DMS53 treated with DMSO at 0.1 percent for 48 hours (cell line): ENCODE measurements around the gene SULT2B1.
"Not testable (repeated sequence)": the region's sequence is repeated elsewhere in the genome, so short reads cannot be mapped to it uniquely, and the experiment has no call there.

Experiments
- DNase-seq: peaks from one replicate; lab custom pipeline; 2025; ENCODE audit not compliant: unreplicated experiment; lab: John Stamatoyannopoulos, UW

Gene SULT2B1

DNA sequence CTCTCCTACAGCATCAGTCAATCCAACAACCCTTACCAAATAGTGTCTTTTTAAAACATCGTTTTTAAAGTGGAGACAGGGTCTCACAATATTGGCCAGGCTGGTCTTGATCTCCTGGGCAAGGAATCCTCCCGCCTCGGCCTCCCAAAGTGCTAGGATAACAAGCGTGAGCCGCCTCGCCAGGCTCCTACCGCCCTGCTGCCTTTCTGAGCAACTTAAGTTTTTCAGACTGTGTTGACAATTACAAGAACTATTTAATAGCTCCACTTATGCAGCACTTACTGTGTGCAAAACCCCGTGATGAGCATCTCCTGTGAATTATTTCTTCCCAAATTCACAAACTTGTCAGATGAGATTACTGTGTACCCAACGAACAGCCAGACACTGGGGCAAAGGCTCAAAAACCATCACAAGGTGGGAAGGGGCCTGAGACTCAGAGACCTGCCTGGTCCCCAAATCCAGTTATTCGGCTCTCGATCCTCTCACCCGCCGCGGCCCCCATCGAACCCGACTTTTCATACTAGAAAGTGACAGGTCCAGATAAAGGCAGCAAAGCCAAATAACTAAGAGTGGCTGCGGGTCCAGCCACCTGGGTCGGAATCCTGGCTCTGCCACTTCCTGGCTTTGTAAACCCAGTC lies 66.4 kb downstream of the SULT2B1 start:
- DNase-seq: no peak

DNA sequence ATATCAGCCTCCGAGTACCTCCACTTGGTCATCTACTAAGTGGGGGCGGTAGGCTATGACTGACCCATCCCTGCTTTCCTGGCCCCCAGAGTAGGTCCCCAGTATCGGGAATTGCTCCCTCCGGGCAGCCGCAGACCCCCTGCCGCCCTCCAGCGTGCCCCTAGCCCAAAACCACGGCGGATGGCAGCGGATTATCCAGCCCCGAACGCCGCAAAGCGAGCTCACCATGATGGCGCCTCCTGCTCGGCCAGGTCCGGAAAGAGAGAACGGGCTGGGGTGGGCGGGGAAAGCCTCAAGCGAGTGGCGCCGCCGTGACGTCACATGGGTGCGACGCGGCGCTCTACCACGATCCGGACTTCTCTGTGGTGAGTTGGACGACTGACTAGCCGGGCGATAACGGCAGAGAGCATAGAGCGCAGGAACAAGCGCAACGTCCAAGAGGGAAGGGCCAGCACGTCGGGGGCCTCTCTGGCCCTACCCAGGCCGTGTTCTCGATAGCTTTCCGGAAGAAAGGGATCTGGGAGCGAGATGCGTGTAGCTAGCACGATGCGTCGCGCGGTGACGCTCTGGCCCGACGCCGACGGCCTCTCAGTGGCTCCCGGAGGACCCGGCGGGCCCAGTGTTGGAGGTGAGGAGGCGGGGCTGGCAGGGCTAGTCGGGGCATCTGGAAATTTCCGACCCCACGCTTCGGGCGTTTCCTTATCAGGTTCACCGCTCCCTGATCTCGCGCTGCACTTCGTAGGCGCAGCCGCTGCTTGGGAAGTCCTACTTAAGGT lies 67.1 kb downstream of the SULT2B1 start, which contains the start of the genes RPL18 and SPHK2:
TSS of gene RPL18 (minus strand) at position 263 of the 776 bp plus-strand sequence. CDS start at position 228, 35 bp downstream.
TSS of gene SPHK2 (plus strand) at position 591 of the 776 bp plus-strand sequence. CDS start 1,009 bp downstream, outside the sequence.
- DNase-seq: peak; percentile 99

DNA sequence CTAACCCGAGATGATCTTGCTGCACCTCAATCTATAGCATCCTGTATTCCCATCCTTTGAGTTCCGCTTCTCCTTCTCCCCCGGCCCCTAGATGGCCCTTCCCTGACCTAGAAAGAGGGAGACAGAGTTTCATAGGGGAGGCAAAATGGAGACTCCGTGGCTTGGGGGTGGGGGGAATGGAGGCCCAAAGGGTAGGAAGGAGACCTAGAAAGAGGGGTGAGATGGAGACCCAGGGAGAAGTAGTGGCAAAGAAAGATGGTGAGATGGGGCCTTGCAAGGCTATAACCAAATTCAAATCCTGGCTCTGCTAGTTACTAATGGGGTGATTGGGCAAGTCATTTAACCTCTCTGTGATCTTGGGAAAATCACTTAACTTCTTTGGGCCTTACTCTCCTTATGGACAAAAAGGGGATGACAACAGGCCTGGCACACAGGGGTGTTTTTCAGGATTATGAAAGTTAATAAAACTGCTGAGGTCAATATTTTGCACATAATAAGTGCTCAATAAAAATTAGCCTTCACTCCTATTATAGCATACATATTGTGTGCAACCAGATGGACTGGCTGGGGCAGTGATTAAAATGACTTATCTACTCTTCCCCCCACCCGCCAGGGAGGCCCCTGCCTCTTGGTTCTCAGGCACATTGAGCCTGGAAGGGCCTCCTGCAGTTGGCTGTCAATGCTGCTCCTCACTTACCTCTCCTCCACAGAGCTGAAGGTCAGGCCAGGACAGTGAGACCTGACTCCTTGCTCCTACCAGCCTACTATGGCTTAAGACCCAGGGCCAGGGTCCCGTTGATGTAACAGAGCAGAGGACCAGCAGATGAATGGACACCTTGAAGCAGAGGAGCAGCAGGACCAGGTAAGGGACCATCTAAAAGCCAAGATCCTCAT lies 68.0 kb downstream of the SULT2B1 start:
- no peak for DNase-seq

DNA sequence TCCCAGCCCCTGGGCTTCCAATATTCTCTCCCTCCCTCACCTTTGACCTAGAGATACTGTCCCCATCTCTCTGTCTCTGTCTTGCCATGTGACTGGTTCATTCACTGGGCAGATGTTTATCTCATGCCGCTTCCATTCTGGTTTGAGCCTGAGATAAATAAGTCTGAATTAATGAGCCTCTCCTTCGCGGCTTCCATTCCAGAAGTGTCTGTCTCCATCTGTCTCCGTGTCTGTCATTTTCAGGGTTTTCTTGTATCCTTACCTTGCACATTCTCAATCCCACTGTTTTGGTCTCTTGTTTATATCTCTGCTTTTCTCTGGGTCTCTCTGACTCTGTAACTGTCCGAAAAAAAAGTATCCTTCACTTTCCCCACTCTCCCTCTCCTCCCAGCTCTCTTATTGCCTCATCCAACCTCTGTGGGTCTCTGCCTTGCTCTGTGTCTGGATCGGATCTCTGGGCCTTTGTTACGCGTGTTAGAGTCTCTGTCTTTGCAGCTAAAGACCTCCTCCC lies 71.6 kb downstream of the SULT2B1 start:
- no peak for DNase-seq

DNA sequence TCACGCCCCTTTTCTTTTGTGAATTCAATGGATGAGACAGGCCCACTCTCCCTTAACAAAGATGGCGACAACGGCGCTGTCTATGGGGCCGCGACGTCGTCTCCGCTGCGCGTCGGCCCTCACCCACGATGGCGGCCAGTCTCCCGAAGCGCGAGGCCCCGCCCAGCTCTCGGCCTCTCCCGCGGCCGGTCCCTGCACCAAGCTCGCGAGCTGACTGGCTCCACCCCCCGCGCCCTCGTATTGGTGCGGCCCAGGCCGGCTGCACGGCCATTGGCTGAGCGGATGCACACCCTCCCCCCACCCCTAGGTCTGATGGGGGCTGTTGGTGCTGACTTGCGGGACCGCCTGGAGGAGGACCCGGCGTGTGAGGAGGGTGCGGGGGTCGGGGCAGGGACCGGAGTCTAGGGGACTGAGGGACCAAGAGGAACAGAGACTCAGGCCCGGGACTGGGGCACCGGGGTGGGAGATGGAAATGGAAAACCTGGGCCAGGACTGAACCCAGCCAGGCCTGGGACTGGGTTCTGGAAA lies 72.2 kb downstream of the SULT2B1 start:
- peak; percentile 96 for DNase-seq

DNA sequence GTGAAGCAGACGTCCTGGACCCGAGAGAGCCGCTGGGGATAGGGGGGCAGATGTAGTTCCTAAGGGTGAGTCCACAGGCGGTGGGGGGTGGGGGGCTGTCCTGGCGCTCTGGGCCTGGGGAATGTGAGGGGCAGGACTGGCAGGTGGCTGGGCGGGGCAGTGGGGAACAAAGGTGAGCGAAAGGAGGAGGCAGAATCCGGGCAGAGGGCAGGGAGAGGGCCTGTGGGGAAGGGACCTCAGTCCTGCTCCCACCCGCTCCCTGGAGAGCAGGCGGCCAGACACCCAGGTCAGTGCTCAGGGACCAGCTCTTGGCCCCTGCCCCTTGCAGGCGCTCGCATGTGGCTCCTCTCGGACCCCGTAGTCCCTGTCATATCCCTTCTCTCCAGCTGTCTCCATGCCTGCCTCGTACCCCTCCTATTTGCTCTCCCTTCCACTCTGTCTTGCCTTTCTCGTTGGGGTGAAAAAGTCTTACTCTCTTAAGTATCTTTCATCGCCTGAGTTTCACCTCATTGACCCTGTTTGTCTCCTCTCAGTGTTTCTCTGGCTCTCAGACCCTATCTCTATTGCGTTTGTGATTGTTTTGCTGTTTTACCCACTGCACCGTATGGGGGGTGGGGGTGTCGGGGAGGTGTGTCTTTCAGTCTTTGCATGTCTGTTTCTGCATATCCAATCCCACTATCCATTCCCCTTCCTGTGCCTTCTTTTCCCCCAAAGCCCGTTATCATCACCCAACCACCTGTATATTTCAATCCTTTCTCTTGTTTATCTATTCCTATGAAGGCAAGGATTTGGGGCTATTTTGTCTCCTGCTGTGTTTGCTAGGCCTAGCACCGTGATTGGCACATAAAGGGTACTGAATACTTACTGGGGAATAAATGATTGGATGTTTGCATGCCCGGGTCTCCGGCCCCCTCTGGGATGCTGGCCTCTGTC lies 73.1 kb downstream of the SULT2B1 start:
- no peak for DNase-seq

DNA sequence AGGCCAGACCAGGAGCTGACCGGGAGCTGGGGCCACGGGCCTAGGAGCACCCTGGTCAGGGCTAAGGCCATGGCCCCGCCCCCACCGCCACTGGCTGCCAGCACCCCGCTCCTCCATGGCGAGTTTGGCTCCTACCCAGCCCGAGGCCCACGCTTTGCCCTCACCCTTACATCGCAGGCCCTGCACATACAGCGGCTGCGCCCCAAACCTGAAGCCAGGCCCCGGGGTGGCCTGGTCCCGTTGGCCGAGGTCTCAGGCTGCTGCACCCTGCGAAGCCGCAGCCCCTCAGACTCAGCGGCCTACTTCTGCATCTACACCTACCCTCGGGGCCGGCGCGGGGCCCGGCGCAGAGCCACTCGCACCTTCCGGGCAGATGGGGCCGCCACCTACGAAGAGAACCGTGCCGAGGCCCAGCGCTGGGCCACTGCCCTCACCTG lies 73.9 kb downstream of the SULT2B1 start:
- DNase-seq: no peak

DNA sequence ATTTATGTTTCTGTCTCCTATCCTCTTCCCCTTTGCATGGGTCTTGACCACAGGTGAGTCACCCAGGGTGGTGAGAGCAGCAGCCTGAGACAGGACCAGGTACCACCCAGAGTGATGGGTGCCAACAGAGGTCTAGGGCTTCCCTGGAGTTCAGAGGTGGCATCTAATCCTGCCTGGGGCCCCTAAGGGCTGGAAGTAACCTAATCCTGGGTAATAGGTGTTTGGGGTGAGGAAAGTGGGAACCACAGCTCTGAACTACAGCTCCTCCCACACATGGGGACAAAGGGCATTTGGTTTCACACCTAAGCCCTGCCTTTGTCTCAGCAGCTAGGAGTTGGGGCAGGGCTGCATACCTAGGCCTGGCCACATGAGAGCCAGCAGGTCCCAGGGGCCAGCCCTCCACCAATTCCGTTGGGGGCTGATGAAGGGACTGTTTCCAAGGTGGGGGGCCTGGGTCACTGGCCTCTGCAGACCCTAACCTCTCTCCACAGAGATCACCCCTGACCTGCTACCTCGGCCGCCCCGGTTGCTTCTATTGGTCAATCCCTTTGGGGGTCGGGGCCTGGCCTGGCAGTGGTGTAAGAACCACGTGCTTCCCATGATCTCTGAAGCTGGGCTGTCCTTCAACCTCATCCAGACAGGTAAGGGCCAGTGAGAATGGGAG lies 75.4 kb downstream of the SULT2B1 start:
- DNase-seq: no peak

DNA sequence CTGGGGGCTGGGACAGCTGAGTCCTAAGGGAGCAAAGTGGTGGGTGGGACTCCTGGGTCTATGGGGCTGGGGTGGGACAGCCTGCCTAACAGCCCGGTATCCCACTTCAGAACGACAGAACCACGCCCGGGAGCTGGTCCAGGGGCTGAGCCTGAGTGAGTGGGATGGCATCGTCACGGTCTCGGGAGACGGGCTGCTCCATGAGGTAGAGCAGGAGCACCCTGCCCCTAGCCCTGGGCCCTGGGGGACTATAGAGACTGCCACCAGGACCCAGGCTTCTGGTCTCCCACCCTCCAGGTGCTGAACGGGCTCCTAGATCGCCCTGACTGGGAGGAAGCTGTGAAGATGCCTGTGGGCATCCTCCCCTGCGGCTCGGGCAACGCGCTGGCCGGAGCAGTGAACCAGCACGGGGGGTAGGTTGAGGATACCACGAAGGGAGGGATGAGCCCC lies 75.9 kb downstream of the SULT2B1 start:
- no peak for DNase-seq

DNA sequence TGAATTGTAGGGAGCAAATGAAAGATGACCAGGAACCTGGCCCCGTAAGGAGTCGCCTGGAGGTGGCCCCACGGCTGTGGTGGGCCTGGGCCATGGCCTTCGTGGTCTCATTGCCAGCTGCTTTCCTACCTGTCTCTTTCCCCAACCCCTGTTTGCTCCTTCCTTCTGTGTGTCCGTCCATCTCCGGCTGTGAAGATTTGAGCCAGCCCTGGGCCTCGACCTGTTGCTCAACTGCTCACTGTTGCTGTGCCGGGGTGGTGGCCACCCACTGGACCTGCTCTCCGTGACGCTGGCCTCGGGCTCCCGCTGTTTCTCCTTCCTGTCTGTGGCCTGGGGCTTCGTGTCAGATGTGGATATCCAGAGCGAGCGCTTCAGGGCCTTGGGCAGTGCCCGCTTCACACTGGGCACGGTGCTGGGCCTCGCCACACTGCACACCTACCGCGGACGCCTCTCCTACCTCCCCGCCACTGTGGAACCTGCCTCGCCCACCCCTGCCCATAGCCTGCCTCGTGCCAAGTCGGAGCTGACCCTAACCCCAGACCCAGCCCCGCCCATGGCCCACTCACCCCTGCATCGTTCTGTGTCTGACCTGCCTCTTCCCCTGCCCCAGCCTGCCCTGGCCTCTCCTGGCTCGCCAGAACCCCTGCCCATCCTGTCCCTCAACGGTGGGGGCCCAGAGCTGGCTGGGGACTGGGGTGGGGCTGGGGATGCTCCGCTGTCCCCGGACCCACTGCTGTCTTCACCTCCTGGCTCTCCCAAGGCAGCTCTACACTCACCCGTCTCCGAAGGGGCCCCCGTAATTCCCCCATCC lies 76.7 kb downstream of the SULT2B1 start:
- no peak for DNase-seq

DNA sequence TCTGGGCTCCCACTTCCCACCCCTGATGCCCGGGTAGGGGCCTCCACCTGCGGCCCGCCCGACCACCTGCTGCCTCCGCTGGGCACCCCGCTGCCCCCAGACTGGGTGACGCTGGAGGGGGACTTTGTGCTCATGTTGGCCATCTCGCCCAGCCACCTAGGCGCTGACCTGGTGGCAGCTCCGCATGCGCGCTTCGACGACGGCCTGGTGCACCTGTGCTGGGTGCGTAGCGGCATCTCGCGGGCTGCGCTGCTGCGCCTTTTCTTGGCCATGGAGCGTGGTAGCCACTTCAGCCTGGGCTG lies 77.3 kb downstream of the SULT2B1 start:
- DNase-seq: no peak

DNA sequence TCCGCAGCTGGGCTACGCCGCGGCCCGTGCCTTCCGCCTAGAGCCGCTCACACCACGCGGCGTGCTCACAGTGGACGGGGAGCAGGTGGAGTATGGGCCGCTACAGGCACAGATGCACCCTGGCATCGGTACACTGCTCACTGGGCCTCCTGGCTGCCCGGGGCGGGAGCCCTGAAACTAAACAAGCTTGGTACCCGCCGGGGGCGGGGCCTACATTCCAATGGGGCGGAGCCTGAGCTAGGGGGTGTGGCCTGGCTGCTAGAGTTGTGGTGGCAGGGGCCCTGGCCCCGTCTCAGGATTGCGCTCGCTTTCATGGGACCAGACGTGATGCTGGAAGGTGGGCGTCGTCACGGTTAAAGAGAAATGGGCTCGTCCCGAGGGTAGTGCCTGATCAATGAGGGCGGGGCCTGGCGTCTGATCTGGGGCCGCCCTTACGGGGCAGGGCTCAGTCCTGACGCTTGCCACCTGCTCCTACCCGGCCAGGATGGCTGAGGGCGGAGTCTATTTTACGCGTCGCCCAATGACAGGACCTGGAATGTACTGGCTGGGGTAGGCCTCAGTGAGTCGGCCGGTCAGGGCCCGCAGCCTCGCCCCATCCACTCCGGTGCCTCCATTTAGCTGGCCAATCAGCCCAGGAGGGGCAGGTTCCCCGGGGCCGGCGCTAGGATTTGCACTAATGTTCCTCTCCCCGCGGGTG lies 77.8 kb downstream of the SULT2B1 start:
- DNase-seq: peak; percentile 92

DNA sequence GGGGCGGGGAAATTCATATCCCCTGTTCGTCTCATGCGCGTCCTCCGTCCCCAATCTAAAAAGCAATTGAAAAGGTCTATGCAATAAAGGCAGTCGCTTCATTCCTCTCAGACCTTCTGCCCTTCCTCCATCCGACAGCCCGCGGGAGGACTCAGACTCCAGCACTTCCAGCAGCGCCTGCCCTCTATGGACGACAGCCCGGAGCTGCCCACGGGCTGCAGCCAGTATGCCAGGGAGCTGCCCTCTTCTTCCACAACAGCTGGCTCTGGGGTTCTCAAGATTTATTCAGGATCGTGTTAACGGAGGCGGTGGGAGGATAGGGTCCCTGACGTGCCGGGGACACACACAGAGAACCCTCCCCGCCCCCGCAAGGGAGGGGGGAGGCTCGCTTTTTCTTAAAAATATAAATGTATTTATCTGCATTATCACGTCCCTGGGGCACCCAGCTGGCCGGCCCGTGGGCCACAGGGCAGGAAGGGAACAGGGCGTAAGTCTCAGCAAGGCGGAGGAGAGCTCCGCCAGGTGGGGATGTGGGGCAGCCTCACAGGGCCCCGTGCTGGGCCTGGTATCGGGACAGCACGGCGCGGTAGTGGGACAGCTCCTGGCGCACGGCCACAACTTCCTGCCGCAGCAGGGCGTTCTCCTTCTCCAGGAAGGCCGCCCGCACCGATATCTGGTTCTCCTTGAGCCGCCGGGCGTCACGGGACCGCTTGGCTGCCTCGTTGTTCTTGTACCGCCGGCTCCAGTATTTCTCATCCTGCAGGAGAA lies 78.5 kb downstream of the SULT2B1 start:
- DNase-seq: peak; percentile 67

DNA sequence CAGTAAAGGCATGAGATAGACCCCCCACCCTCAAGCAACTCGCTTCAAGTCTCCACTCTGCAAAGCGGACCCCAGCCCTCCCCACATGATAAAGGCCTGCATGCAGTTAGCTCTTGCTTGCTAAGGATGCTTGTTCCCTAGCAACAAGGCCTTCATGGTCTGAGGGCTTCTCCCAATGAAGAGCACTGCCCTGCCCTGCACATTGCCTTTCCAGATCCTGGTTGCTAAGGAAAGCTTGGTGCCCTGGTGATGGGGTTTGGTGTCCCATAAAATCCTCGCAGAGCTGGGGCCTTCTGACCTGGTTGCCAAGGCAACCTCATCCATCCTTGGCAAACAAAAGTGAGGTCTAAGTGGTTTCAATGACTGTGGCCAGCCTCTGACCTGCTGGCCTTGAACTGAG lies 79.3 kb downstream of the SULT2B1 start:
- no peak for DNase-seq

DNA sequence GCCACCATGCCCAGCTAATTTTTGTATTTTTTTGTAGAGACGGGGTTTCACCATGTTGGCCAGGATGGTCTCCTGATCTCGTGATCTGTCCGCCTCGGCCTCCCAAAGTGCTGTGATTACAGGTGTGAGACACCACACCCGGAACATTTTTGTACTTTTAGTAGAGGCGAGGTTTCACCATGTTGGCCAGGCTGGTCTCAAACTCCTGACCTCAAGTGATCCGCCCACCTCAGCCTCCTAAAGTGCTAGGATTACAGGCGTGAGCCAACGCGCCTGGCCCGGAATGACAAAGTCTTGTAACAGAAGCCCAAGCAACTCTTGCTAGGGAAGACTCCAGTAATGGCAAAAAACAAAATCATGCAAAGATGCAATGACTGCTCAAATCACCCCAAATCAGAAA lies 80.3 kb downstream of the SULT2B1 start:
- not testable (repeated sequence) for DNase-seq

DNA sequence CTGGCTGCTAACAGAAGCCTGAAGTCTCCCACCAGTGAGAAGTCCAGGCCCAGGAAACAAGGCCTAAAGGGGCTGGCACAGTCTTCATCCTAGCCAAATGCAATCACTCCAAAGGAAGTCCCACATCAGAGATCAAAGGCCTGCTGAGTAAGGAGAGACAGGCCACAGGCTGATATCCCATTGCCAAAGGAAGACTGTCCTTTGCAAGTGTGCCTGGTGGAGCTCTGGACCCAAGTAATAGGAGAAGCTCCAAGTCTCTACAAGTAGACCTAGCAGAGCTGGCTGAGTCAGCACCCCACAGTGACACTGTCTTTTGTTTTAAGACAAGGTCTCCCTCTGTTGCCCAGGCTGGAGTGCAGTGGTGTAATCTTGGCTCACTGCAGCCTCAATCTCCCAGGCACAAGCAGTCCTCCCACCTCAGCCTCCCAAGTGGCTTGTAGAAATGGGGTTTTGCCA lies 80.7 kb downstream of the SULT2B1 start:
- no peak for DNase-seq
